Mesothelial cell of epicardium (in vitro differentiated cells): ENCODE results near the gene ITPRIP. TPM values are rescaled to one million over a fixed set of nuclear protein-coding genes. Genes with fewer than 3 reads are reported as not detected.
A peak's percentile ranks its signal among the peaks of the same experiment; 100 is the strongest.

ENCODE experiments used
- DNase-seq, 2 experiments: peaks; one replicate each; pipeline ENCODE4 v3.0.0; 2021; ENCODE audit warnings: low spot score in 2 of 2; ENCODE audit not compliant: unreplicated experiment in 2 of 2
- H3K27ac Mint-ChIP-seq: 2 replicates; pipeline ENCODE4 v1.8.0; 2021; ENCODE audit warnings: mixed read lengths
- H3K27me3 Mint-ChIP-seq: 2 replicates; pipeline ENCODE4 v1.8.0; 2021; ENCODE audit warnings: low read depth, mixed read lengths
- H3K36me3 Mint-ChIP-seq: 2 replicates; pipeline ENCODE4 v1.8.0; 2021; ENCODE audit warnings: mixed read lengths
- H3K4me1 Mint-ChIP-seq: 2 replicates; pipeline ENCODE4 v1.8.0; 2021; ENCODE audit warnings: mixed read lengths
- H3K4me3 Mint-ChIP-seq: 2 replicates; pipeline ENCODE4 v1.8.0; 2021; ENCODE audit warnings: mild to moderate bottlenecking, moderate library complexity, mixed read lengths
- H3K9me3 Mint-ChIP-seq: 2 replicates; pipeline ENCODE4 v1.8.0; 2021; ENCODE audit warnings: mixed read lengths
- total RNA-seq: library from RNA; stranded (reverse); gene quantifications from 3 replicates; pipeline ENCODE4 v1.2.1, GENCODE V29; 2021
- TF ChIP-seq, protein P1 (sequence below): fragments of 200-600 bp; sonication (generic); IDR thresholded peaks from one replicate; pipeline ENCODE4 v1.5.0; 2021; ENCODE audit warnings: antibody characterized with exemption; ENCODE audit not compliant: unreplicated experiment

ITPRIP gene
- total RNA-seq, 1 donor from 2014 or later = 24.5 TPM

DNA sequence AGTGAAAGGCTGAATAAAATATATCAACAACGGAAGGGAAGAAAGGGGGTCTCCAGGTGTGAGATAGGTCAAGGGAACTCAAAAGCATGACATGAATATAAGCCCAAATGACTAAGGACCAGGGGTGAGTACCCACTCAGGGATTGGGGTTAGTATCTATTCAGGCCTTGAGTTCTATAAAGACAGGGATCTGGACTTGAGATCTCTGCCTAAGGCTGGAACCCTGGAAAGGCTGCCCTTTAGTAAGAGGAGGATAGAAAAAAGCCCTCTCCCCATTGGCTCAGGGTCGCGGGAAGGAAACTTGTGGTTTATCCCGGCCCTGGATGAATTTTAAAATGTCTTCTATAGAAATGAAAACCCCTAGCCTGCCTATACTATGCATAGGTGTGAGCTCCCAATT is 2.4 kb upstream of the ITPRIP start:
- peaks cover 29% of the 10 kb centered on the region for H3K4me1 Mint-ChIP-seq
- DNase-seq = no peak
- TF ChIP-seq, protein P1, sequence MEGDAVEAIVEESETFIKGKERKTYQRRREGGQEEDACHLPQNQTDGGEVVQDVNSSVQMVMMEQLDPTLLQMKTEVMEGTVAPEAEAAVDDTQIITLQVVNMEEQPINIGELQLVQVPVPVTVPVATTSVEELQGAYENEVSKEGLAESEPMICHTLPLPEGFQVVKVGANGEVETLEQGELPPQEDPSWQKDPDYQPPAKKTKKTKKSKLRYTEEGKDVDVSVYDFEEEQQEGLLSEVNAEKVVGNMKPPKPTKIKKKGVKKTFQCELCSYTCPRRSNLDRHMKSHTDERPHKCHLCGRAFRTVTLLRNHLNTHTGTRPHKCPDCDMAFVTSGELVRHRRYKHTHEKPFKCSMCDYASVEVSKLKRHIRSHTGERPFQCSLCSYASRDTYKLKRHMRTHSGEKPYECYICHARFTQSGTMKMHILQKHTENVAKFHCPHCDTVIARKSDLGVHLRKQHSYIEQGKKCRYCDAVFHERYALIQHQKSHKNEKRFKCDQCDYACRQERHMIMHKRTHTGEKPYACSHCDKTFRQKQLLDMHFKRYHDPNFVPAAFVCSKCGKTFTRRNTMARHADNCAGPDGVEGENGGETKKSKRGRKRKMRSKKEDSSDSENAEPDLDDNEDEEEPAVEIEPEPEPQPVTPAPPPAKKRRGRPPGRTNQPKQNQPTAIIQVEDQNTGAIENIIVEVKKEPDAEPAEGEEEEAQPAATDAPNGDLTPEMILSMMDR = no peak
- peak overlapping the region; percentile 99 for H3K27ac Mint-ChIP-seq
- H3K36me3 Mint-ChIP-seq = no peaks in the 10 kb centered on the region
- H3K4me3 Mint-ChIP-seq = peak overlapping the region; percentile 34
- no peaks in the 10 kb centered on the region for H3K27me3 Mint-ChIP-seq
- H3K9me3 Mint-ChIP-seq = no peaks in the 10 kb centered on the region

DNA sequence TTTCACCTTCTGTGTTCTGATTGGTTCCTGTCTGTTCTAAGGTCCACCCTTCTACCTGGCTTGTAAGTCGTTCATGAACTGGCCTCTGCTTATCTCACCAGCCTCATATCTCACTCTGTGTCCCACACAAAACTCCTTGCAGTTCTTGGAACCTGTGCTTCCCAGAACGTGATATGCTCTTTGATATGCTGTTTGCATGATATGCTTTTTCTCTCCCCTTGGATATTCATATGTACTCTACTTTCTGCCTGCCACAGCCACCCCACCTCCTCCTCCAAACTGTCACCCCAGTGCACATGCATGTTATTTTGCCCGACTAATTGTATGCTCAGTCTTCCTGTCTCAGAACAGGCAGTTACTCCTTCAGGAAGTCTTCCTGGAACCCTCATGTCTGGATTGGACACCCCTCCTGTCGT is 1.9 kb upstream of the ITPRIP start:
- H3K27ac Mint-ChIP-seq = peak overlapping the region; percentile 99
- TF ChIP-seq, protein P1 = no peak
- peaks cover 29% of the 10 kb centered on the region for H3K4me1 Mint-ChIP-seq
- peak overlapping the region; percentile 34 for H3K4me3 Mint-ChIP-seq
- no peak for DNase-seq
- H3K27me3 Mint-ChIP-seq = no peaks in the 10 kb centered on the region
- H3K9me3 Mint-ChIP-seq = no peaks in the 10 kb centered on the region
- H3K36me3 Mint-ChIP-seq = no peaks in the 10 kb centered on the region

DNA sequence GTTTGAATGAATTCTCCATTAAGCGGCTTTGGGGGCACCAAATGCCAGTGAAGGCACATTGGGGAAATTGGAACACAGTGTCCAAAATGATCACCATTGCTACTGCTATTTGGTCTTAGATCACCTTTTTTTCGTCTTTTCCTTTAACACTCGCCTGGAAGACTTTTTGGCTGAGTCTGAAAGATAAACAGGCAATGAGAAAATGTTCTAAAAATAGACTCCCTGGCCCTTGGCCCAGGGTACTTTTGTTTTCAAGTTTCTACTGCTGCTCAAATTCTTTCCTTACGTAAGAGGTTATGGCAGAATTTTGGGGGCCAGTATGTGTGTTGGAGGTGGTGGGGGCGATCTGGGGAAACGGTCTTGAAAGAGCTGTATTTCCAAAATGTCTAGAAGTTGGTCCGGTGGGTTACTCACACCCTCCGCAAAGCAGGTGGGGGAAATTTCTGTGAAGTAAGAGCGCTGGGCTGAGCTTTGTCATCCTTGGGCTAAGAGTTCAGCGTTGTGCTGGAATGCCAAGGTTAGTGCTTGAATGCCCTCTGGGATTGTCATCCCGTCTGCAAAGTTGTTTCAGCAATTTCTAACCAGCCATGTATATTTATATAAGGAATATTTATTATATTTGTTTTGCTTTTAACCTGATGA is 1.3 kb upstream of the ITPRIP start:
- no peaks in the 10 kb centered on the region for H3K9me3 Mint-ChIP-seq
- peak overlapping the region; percentile 99 for H3K27ac Mint-ChIP-seq
- H3K36me3 Mint-ChIP-seq = no peaks in the 10 kb centered on the region
- no peaks in the 10 kb centered on the region for H3K27me3 Mint-ChIP-seq
- no peak for DNase-seq
- H3K4me1 Mint-ChIP-seq = peaks cover 29% of the 10 kb centered on the region
- peak overlapping the region; percentile 93 for H3K4me3 Mint-ChIP-seq
- TF ChIP-seq, protein P1 = no peak

DNA sequence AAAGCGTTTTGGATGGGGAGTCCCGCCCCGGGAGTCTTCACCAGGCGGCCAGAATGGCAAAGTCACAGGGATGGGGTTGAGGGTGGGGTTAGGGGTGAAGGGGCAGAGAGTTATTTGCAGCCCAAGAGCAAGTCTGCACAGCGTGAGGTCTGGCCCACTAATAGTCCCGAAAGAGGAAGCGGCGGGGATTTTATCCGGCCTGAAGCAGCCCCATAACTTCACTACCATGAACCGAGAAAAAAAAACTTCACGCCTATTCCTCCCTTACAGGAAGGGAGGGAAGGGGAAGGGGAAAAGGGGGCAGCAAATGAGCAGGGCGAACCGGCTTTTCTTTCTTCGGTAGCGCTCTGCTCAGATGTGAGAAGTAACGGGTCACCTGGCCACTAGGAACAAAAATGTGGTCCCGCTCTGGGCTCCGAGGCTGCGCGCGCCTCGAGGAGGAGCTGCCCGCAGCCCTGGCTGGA is 712 bp downstream of the ITPRIP start:
- peak overlapping the region; percentile 99 for H3K27ac Mint-ChIP-seq
- no peaks in the 10 kb centered on the region for H3K27me3 Mint-ChIP-seq
- no peaks in the 10 kb centered on the region for H3K9me3 Mint-ChIP-seq
- no peak for DNase-seq
- peak overlapping the region; percentile 93 for H3K4me3 Mint-ChIP-seq
- TF ChIP-seq, protein P1 = no peak
- H3K36me3 Mint-ChIP-seq = no peaks in the 10 kb centered on the region
- peaks cover 40% of the 10 kb centered on the region for H3K4me1 Mint-ChIP-seq

DNA sequence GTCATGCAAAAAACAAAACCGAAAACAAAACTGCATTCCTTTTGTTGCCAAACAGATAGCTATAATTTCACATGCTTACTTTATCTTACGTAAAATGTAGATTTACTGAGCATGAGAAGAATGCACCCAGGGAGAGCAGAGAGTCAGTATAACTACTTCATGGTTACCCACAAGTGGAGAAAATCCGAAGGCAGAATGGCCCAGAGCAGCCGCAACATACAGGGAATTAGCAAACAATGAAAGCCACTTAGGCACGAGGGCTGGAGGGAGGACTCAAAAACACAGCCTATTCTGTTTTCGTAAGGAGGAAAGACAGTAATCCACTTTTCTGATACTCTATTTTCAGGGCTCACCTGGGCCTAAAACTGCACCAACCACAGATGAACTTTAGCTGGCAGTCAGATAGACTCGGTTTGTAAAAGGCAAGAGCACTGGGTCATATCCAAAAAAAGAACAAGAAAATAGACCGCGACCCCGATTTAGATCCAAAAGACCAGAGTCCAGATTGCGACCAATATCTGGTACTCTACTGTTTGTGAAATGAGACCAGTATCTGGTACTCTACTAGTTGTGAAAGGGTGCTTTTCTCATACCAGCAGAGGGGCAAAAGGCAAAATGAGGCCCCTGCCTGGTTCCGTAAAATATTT is 1.3 kb downstream of the ITPRIP start:
- peaks cover 44% of the 10 kb centered on the region for H3K4me1 Mint-ChIP-seq
- H3K27me3 Mint-ChIP-seq = no peaks in the 10 kb centered on the region
- H3K27ac Mint-ChIP-seq = peak overlapping the region; percentile 99
- H3K36me3 Mint-ChIP-seq = no peaks in the 10 kb centered on the region
- TF ChIP-seq, protein P1 = no peak
- peak overlapping the region; percentile 93 for H3K4me3 Mint-ChIP-seq
- no peaks in the 10 kb centered on the region for H3K9me3 Mint-ChIP-seq
- no peak for DNase-seq
